H1 (cell line): ENCODE data around the gene TAOK1. TPM values are rescaled to one million over a fixed set of nuclear protein-coding genes. Genes with fewer than 3 reads are reported as not detected.

ENCODE experiments used
- CTCF ChIP-seq, 3 experiments: IDR thresholded peaks; 1 replicate in 2 of 3; 2 replicates in 1 of 3; pipeline versions ENCODE4 v1.5.1 to v1.6.1; 2011; ENCODE audit warnings: low read length in 3 of 3, mild to moderate bottlenecking in 3 of 3, inconsistent platforms in 2 of 3, low read depth in 1 of 3, moderate library complexity in 1 of 3; ENCODE audit not compliant: insufficient read depth in 1 of 3; ENCODE audit errors: control extremely low read depth in 1 of 3
- FOSL1 ChIP-seq: IDR thresholded peaks from 2 replicates; pipeline ENCODE4 v1.6.1; 2011; ENCODE audit warnings: mild to moderate bottlenecking, low read depth, low read length, moderate library complexity; ENCODE audit not compliant: insufficient read depth
- KDM5A ChIP-seq: fragments of 200-600 bp; IDR thresholded peaks from 2 replicates; pipeline ENCODE4 v1.7.1; 2012; ENCODE audit warnings: mild to moderate bottlenecking, low read length, inconsistent platforms, mixed read lengths
- MAFK ChIP-seq: IDR thresholded peaks from 2 replicates; pipeline ENCODE4 v1.6.1; 2012; ENCODE audit warnings: low read depth, mild to moderate bottlenecking, improper control_type of control experiment, low read length
- NRF1 ChIP-seq: IDR thresholded peaks from 2 replicates; pipeline ENCODE4 v1.6.1; 2011; ENCODE audit warnings: mild to moderate bottlenecking, low read depth, low read length, improper control_type of control experiment
- TAF7 ChIP-seq: optimal IDR thresholded peaks from 2 replicates; pipeline ENCODE3; 2011; ENCODE audit warnings: low read depth, mild to moderate bottlenecking, inconsistent platforms, low read length, moderate library complexity, borderline replicate concordance
- TCF12 ChIP-seq: IDR thresholded peaks from 2 replicates; pipeline ENCODE4 v1.6.1; 2011; ENCODE audit warnings: low read depth, mild to moderate bottlenecking, low read length
- ZNF274 ChIP-seq: IDR thresholded peaks from 2 replicates; pipeline ENCODE4 v1.7.0; 2012; ENCODE audit warnings: low read length, borderline replicate concordance; ENCODE audit errors: extremely low read depth
- polyA plus RNA-seq, 7 experiments: library from polyadenylated mRNA; depleted of rRNA in 3 of 7; stranded (reverse) in 5 of 7; unstranded in 2 of 7; fragments of >200 nt in 5 of 7; fragments of 200-250 nt in 2 of 7; gene quantifications; 1 replicate in 5 of 7; 2 replicates in 1 of 7; 4 replicates in 1 of 7; pipeline versions ENCODE4 v1.2.1 to v1.2.3, GENCODE V29; 2011 to 2013; ENCODE audit warnings: missing spikeins in 2 of 7, mixed read lengths in 2 of 7
- total RNA-seq: library from RNA; stranded (reverse); fragmentation: NEBNext Ultra II Directional; extraction: Animal tissue kit (Norgen Biotek cat#: 25700); gene quantifications from 2 replicates; pipeline ENCODE4 v1.2.1, GENCODE V29; 2021
- TF ChIP-seq, protein P1 (sequence below): fragments of 300-600 bp; sonication (generic); IDR thresholded peaks from 2 replicates; pipeline ENCODE4 v1.7.1; 2012; ENCODE audit warnings: low read length, moderate library complexity, mild to moderate bottlenecking, inconsistent platforms; ENCODE audit not compliant: insufficient replicate concordance

The TAOK1 gene
- total and polyA plus RNA-seq, 2 of the 8 experiments (the other 6 are each of a cell fraction or from before 2014, with no cell fraction given), result 12.2 to 90.6 TPM

DNA sequence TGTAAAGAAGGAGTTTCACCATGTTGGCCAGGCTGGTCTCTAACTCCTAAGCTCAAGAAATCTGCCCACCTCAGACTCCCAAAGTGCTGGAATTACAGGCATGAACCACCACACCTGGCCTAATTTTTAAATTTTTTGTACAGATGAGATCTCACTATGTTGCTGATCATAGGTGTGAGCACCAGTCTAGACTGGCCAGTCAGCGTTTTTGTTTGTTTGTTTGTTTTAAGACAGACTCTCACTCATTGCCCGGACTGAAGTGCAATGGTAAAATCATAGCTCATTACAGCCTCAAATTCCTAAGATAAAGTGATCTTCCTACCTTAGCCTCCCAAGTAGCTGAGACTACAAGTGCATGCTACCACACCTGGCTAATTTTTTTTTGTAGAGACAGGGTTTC, 38.0 kb upstream of the TAOK1 start (continued):
- TF ChIP-seq, protein P1, sequence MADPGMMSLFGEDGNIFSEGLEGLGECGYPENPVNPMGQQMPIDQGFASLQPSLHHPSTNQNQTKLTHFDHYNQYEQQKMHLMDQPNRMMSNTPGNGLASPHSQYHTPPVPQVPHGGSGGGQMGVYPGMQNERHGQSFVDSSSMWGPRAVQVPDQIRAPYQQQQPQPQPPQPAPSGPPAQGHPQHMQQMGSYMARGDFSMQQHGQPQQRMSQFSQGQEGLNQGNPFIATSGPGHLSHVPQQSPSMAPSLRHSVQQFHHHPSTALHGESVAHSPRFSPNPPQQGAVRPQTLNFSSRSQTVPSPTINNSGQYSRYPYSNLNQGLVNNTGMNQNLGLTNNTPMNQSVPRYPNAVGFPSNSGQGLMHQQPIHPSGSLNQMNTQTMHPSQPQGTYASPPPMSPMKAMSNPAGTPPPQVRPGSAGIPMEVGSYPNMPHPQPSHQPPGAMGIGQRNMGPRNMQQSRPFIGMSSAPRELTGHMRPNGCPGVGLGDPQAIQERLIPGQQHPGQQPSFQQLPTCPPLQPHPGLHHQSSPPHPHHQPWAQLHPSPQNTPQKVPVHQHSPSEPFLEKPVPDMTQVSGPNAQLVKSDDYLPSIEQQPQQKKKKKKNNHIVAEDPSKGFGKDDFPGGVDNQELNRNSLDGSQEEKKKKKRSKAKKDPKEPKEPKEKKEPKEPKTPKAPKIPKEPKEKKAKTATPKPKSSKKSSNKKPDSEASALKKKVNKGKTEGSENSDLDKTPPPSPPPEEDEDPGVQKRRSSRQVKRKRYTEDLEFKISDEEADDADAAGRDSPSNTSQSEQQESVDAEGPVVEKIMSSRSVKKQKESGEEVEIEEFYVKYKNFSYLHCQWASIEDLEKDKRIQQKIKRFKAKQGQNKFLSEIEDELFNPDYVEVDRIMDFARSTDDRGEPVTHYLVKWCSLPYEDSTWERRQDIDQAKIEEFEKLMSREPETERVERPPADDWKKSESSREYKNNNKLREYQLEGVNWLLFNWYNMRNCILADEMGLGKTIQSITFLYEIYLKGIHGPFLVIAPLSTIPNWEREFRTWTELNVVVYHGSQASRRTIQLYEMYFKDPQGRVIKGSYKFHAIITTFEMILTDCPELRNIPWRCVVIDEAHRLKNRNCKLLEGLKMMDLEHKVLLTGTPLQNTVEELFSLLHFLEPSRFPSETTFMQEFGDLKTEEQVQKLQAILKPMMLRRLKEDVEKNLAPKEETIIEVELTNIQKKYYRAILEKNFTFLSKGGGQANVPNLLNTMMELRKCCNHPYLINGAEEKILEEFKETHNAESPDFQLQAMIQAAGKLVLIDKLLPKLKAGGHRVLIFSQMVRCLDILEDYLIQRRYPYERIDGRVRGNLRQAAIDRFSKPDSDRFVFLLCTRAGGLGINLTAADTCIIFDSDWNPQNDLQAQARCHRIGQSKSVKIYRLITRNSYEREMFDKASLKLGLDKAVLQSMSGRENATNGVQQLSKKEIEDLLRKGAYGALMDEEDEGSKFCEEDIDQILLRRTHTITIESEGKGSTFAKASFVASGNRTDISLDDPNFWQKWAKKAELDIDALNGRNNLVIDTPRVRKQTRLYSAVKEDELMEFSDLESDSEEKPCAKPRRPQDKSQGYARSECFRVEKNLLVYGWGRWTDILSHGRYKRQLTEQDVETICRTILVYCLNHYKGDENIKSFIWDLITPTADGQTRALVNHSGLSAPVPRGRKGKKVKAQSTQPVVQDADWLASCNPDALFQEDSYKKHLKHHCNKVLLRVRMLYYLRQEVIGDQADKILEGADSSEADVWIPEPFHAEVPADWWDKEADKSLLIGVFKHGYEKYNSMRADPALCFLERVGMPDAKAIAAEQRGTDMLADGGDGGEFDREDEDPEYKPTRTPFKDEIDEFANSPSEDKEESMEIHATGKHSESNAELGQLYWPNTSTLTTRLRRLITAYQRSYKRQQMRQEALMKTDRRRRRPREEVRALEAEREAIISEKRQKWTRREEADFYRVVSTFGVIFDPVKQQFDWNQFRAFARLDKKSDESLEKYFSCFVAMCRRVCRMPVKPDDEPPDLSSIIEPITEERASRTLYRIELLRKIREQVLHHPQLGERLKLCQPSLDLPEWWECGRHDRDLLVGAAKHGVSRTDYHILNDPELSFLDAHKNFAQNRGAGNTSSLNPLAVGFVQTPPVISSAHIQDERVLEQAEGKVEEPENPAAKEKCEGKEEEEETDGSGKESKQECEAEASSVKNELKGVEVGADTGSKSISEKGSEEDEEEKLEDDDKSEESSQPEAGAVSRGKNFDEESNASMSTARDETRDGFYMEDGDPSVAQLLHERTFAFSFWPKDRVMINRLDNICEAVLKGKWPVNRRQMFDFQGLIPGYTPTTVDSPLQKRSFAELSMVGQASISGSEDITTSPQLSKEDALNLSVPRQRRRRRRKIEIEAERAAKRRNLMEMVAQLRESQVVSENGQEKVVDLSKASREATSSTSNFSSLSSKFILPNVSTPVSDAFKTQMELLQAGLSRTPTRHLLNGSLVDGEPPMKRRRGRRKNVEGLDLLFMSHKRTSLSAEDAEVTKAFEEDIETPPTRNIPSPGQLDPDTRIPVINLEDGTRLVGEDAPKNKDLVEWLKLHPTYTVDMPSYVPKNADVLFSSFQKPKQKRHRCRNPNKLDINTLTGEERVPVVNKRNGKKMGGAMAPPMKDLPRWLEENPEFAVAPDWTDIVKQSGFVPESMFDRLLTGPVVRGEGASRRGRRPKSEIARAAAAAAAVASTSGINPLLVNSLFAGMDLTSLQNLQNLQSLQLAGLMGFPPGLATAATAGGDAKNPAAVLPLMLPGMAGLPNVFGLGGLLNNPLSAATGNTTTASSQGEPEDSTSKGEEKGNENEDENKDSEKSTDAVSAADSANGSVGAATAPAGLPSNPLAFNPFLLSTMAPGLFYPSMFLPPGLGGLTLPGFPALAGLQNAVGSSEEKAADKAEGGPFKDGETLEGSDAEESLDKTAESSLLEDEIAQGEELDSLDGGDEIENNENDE, result no peak
- no peak for TF ChIP-seq CTCF (IDR thresholded peaks at IDR 0.05; ENCODE audit: control extremely low read depth in 1 of 3, insufficient read depth in 1 of 3, low read depth in 1 of 3, low read length in 3 of 3)
- TF ChIP-seq ZNF274, result no peak
- TF ChIP-seq KDM5A, result no peak
- no peak for TF ChIP-seq TCF12
- no peak for TF ChIP-seq FOSL1
- TF ChIP-seq TAF7, result no peak
- TF ChIP-seq NRF1, result no peak
- no peak for TF ChIP-seq MAFK
